Mammary epithelial cell (primary cell): Measurements from ENCODE around the gene PTPRM.

Source experiments
- EZH2 ChIP-seq: IDR thresholded peaks from 2 replicates; pipeline ENCODE4 v1.6.1; 2012; ENCODE audit warnings: low read length, inconsistent platforms, borderline replicate concordance
- TF ChIP-seq, protein P1 (sequence below), 2 donors: IDR thresholded peaks in 1 of 2; conservative IDR thresholded peaks in 1 of 2; 2 replicates each; pipeline ENCODE4 v1.5.1; 2011 to 2012; ENCODE audit warnings: inconsistent platforms in 2 of 2, low read length in 2 of 2, mild to moderate bottlenecking in 2 of 2, control low read depth in 1 of 2, low read depth in 1 of 2; ENCODE audit not compliant: insufficient read depth in 1 of 2; ENCODE audit errors: extremely low read depth in 1 of 2

DNA sequence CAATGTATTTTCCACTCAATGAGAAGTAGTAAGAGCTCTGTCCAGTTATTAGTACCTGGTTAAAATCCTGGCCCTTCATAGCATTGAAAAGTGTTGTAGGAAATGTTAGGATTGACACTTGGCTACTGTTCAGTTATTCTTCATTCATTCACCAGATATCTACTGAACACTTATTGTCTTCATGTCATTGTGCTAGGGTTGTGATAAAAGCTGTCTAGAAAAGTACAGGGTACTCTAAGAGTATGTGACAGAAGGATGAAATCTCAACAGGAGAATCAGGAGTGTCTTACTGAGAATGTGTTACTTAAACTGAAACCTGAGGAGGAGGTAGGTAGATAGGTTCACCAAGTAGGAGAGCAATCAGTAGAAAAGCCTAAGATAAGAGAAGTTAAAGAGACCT, 530.3 kb downstream of the PTPRM start:
- TF ChIP-seq, protein P1, sequence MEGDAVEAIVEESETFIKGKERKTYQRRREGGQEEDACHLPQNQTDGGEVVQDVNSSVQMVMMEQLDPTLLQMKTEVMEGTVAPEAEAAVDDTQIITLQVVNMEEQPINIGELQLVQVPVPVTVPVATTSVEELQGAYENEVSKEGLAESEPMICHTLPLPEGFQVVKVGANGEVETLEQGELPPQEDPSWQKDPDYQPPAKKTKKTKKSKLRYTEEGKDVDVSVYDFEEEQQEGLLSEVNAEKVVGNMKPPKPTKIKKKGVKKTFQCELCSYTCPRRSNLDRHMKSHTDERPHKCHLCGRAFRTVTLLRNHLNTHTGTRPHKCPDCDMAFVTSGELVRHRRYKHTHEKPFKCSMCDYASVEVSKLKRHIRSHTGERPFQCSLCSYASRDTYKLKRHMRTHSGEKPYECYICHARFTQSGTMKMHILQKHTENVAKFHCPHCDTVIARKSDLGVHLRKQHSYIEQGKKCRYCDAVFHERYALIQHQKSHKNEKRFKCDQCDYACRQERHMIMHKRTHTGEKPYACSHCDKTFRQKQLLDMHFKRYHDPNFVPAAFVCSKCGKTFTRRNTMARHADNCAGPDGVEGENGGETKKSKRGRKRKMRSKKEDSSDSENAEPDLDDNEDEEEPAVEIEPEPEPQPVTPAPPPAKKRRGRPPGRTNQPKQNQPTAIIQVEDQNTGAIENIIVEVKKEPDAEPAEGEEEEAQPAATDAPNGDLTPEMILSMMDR (conservative IDR thresholded peaks at IDR 0.05 in 1 of 2, IDR thresholded peaks at IDR 0.05 in 1 of 2; ENCODE audit: extremely low read depth in 1 of 2, insufficient read depth in 1 of 2, low read depth in 1 of 2, low read length in 2 of 2): no peak
- TF ChIP-seq EZH2: no peak
